ENCODE measurements around the gene PDE4A.
A peak's percentile ranks its signal among the peaks of the same experiment; 100 is the strongest.

PDE4A gene

DNA sequence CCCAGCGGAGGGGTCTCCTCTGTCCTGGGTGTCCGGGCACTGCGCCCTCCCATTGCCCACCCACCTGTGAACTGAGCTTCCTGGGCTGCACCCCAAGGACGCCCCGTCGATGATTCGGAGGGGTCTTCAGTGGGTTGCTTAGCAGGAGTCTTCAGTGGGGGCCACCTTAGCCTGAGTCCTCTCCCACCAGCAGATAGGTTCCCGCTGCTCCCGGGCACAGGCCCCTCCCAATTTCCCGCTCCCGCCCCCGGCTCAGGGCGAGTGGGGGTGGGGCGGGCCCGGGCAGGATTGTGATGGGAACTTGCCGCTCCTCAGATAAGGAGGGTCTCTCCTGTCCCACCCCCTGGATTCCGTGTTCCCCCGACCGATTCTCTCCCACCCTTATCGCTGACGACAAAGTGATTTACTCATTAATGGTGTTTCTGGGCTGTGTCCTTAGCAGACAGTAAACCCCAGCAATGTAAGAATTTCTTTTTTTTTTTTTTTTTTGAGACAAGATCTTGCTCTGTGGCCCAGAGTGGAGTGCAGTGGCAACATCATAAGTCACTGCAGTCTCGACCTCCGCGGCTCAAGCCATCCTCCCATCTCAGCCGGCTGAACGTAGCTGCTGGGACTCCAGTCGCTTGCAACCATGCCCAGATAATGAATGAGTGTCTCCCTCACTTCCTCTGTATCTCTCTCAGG lies 97.6 kb downstream of the PDE4A start:
- TF ChIP-seq ZBTB7A (IDR thresholded peaks at IDR 0.05; ENCODE audit: low read depth) (no peak), MAX (IDR thresholded peaks at IDR 0.05) (no peak), TEAD4 (IDR thresholded peaks at IDR 0.05) (no peak), FOXM1 (IDR thresholded peaks at IDR 0.05; ENCODE audit: borderline replicate concordance, low read depth) (no peak), REST (IDR thresholded peaks at IDR 0.05; ENCODE audit: low read depth) (no peak), EP300 (IDR thresholded peaks at IDR 0.05; ENCODE audit: borderline replicate concordance) (no peak), TCF12 (IDR thresholded peaks at IDR 0.05; ENCODE audit: low read depth) (0 out of 2 replicates have a peak, but pooled peaks have one; percentile 16), TAF1 (IDR thresholded peaks at IDR 0.05; ENCODE audit: low read depth) (peak; percentile 19; the same call in 1 of the 2 replicates), EGR1 (IDR thresholded peaks at IDR 0.05) (no peak; the same call in 1 of the 2 replicates)

DNA sequence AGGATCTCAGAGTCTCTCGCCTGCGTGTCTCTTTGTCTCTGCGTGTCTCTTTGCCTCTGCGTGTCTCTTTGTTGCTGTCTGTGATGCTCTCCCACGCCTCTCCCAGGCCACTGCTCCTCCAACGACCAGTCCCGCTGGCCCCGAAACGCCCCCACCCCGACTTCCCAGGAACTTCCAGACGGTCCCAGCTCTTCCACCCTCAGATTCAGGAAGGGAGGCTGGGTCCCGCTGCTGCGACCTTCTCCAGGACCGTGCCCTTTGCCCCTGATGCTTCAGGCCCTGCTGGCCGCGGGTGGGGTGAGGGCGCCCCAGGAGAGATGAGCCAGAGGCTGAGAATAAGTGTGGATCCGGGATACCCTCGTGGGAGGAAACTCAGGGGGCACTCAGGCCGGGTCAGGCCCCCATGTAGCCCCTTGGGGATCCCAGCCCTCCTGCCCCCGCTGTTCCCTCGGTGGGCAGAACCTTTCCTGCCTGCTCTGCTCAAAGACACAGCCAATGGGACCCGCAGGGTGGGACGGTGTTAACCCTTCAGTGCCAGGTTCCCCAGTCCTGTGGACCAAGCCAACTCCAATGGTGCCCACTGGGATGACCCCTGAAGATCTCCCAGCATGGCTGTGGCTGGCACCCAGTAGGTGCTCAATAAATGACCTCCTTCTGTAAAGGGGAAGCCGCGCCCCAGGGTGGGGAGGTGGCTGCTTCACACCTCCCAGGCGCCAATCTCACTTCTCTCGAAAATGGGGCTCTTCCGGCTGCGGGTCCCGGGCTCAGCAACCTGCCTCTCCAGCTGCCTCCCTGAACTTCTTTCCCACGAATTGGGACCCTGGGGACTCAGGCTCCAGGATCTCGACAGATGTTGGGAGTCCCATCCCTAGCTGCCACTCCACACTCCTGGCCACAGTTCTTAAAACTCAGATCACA lies 98.4 kb downstream of the PDE4A start:
- TF ChIP-seq YY1 (IDR thresholded peaks at IDR 0.05; ENCODE audit: low read depth): no peak
- no peak for TF ChIP-seq CEBPB (IDR thresholded peaks at IDR 0.05)
- 0 out of 2 replicates have a peak, but pooled peaks have one; percentile 8 for TF ChIP-seq ZBTB7A (IDR thresholded peaks at IDR 0.05; ENCODE audit: low read depth)
